Mucosa of descending colon (tissue), 3 donors: Measurements from ENCODE around the gene RWDD1. TPM values are rescaled to one million over a fixed set of nuclear protein-coding genes. Genes with fewer than 3 reads are reported as not detected.

ENCODE experiments used
- ATAC-seq: fragments of 200-7000 bp; cut with Tn5 transposase; one replicate; pipeline ENCODE4 v1.9.1; 2020; ENCODE audit warnings: mild to moderate bottlenecking, moderate library complexity
- DNase-seq, 3 donors: peaks; one replicate each; pipeline ENCODE4 v3.0.0-alpha.2; 2020
- H3K36me3 ChIP-seq: fragments of 200-600 bp; one replicate; pipeline ENCODE4 v1.8.0; 2021; ENCODE audit warnings: low read depth, mild to moderate bottlenecking
- H3K4me1 ChIP-seq: fragments of 200-600 bp; one replicate; pipeline ENCODE4 v1.8.0; 2021; ENCODE audit warnings: low read depth, mild to moderate bottlenecking
- H3K4me3 ChIP-seq: fragments of 200-600 bp; one replicate; pipeline ENCODE4 v1.8.0; 2021; ENCODE audit warnings: mild to moderate bottlenecking
- H3K9me3 ChIP-seq: fragments of 200-600 bp; one replicate; pipeline ENCODE4 v1.8.0; 2021; ENCODE audit warnings: mild to moderate bottlenecking
- intact Hi-C, 2 donors: fragments of 100-400 bp; cut with DNase I in 1 of 2; cut with micrococcal nuclease in 1 of 2; formaldehyde crosslinking; loops; one replicate each; pipeline versions ENCODE4 v1.11.0 to v1.11.1; 2022; cut with DNase I, micrococcal nuclease
- total RNA-seq, 3 donors: library from RNA; stranded (reverse); fragmentation: NEBNext Ultra II Directional in 2 of 3; extraction: Animal tissue kit (Norgen Biotek cat#: 25700) in 2 of 3; gene quantifications; one replicate each; pipeline versions ENCODE4 v1.2.1 to v1.2.4, GENCODE V29; 2021 to 2023
- TF ChIP-seq, protein P1 (sequence below): fragments of 200-600 bp; IDR thresholded peaks from one replicate; pipeline ENCODE4 v1.8.0; 2022; ENCODE audit warnings: antibody characterized with exemption, mild to moderate bottlenecking
- donor health status: DM: no; HTN: no; CAD: no; lungs with moderate emphysema.
- donor health status: DM: no; HTN: no; CAD: no.
- donor health status: DM: no; HTN: yes; CAD: no.

The RWDD1 gene
- total RNA-seq, 3 donors from 2014 or later: 21.0 to 58.0 (median 34.2) TPM

DNA sequence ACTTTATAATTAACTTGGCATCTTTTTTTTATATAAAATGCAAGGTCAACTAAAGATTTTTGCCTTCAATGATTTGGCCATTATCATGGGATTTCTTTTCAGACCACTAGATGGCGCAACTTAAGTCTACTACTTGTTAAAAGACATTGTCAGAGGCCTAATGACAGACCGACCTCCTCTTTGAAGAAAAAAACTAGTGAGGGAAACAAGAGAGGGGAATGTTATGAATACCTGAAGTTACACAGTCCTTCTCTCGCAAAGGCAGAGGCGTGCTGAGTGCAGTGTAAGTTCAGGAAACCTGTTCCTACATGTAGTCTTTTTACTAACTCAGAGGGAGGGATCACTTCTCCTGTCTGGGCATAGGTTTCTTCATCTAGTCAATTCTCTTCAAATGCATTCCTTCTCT is 35.1 kb upstream of the RWDD1 start:
- Histone ChIP-seq H3K36me3 (no peaks in the 10 kb centered on the region), H3K9me3 (no peaks in the 10 kb centered on the region), H3K4me3 (no peak overlapping the region), H3K4me1 (no peaks in the 10 kb centered on the region)
- TF ChIP-seq, protein P1, sequence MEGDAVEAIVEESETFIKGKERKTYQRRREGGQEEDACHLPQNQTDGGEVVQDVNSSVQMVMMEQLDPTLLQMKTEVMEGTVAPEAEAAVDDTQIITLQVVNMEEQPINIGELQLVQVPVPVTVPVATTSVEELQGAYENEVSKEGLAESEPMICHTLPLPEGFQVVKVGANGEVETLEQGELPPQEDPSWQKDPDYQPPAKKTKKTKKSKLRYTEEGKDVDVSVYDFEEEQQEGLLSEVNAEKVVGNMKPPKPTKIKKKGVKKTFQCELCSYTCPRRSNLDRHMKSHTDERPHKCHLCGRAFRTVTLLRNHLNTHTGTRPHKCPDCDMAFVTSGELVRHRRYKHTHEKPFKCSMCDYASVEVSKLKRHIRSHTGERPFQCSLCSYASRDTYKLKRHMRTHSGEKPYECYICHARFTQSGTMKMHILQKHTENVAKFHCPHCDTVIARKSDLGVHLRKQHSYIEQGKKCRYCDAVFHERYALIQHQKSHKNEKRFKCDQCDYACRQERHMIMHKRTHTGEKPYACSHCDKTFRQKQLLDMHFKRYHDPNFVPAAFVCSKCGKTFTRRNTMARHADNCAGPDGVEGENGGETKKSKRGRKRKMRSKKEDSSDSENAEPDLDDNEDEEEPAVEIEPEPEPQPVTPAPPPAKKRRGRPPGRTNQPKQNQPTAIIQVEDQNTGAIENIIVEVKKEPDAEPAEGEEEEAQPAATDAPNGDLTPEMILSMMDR: peak; percentile 41
- intact Hi-C loops: loop anchor here (5.0 to 10.0 kb wide), 2 partner anchors 111 to 251 kb away; no protein-coding TSS in a partner anchor
- ATAC-seq: peak; percentile 50
- peak in 1 of 3 donors; percentile 62 for DNase-seq

DNA sequence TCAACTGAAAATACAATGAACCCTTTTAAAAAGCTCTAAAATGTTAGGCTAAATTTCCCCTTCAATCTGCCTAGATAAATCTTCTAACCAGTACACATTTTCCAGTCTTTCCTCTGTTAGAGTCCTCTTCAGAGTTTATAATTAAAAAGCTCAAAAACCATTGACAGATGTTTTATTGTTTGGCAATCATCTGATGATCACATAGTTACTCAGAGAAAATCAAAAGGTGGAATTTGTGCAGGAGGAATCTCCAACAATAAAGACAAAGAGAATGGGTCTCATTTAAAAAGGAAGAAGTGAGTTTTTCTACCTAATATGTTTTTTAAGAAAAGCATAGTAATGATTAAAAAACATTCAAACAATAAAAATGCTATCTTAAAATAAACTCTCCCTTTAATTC is 28.9 kb upstream of the RWDD1 start:
- no peaks in the 10 kb centered on the region for H3K36me3 ChIP-seq
- intact Hi-C loops: no loop called here
- TF ChIP-seq, protein P1: no peak
- DNase-seq (no peak), ATAC-seq (no peak)
- H3K4me3 ChIP-seq: no peak overlapping the region
- no peaks in the 10 kb centered on the region for H3K9me3 ChIP-seq
- no peaks in the 10 kb centered on the region for H3K4me1 ChIP-seq

DNA sequence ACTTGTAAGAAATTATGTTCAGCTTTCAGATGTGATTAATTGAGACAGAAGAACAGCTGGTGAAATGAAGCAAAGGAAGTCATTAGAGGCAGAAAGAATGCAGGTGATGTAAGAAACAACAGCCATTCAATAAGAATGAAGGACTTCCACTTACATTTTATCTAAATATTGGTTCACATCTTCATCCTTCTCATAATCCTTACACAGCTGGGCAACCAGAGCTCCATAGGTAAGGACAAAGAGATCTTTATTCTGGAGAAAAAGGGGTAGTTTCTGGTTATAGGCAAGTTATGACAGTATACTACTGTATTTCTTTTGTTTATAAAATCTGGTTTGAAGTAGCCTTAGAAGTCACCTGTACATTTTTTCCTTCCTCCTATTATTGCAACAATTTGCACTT is 28.2 kb upstream of the RWDD1 start:
- ATAC-seq: no peak
- Histone ChIP-seq H3K4me3 (no peak overlapping the region), H3K4me1 (no peaks in the 10 kb centered on the region), H3K36me3 (no peaks in the 10 kb centered on the region), H3K9me3 (no peaks in the 10 kb centered on the region)
- intact Hi-C loops: no loop called here
- DNase-seq: no peak
- TF ChIP-seq, protein P1: no peak

DNA sequence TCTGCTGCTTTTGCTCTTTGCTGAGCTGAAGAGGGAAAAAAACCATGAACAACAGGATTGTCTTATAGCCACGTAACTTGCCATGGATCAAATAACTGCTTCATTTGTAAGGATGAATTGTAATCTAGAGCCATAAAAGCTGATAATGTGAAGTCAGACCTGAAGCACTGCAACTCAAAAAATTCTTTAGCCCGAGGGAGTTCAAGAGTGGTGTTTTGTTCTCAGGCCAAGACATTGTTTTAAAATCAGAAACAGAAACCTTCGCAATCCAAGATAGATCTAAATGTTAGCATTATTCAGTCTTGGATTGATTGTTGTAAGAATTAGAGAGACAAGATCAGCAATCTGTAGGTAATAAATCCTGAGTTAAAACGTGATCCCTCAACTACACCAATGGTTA is 25.7 kb upstream of the RWDD1 start, which contains the start of gene TRAPPC3L:
TRAPPC3L (minus strand) TSS at position 34 of the 400 bp plus-strand sequence. CDS start 170 bp downstream, outside the sequence.
- Histone ChIP-seq H3K36me3 (no peaks in the 10 kb centered on the region), H3K4me3 (no peak within 1 kb of the TSS), H3K4me1 (no peaks in the 10 kb centered on the region), H3K9me3 (no peaks in the 10 kb centered on the region)
- ATAC-seq: no peak
- TF ChIP-seq, protein P1: no peak
- no peak for DNase-seq
- intact Hi-C loops: no loop called here

DNA sequence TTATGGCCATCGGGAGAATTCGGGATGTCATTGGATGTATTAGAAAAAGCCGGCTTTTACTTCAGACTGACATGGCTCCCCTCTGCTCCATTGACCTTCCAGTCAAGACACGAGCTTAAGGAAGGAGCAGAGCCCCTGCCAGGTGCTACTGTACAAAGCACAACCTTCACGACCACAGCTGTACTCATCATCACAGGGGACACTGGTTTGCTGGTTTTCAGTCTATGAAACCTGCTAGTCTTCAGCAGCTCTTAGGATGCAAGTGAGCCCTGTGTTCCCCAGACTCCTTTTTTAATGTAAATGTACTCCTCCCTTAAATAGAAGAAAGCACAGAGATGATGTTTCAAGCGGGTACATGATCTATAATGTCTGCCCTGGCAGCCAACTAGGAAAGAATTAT is 23.9 kb upstream of the RWDD1 start:
- DNase-seq: no peak
- no peak overlapping the region for H3K4me3 ChIP-seq
- intact Hi-C loops: no loop called here
- no peaks in the 10 kb centered on the region for H3K4me1 ChIP-seq
- H3K36me3 ChIP-seq: no peaks in the 10 kb centered on the region
- TF ChIP-seq, protein P1: no peak
- no peak for ATAC-seq
- H3K9me3 ChIP-seq: no peaks in the 10 kb centered on the region

DNA sequence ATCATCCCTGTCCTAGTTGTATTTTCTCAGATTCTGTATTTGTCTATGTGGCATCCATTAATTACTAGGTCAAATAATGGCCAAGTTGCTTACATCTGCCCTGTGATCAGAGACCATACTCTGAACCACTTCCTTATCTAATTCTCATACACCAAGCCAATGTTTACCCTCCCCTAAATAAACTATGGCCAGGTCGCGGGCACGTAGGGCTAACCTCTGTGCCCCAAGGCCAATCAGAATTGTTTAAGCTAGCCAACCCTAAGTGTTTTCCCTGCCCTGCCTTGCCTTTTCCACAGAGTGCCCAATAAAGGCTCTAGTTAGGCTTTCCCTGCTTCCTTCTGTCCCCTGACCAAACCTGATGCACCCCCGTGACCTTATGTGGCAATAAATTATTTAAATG is 20.5 kb upstream of the RWDD1 start:
- H3K4me1 ChIP-seq: no peaks in the 10 kb centered on the region
- no peaks in the 10 kb centered on the region for H3K9me3 ChIP-seq
- no peak for ATAC-seq
- intact Hi-C loops: no loop called here
- no peak for DNase-seq
- H3K36me3 ChIP-seq: no peaks in the 10 kb centered on the region
- TF ChIP-seq, protein P1: no peak
- H3K4me3 ChIP-seq: no peak overlapping the region
